GM12878 (cell line): Measurements from ENCODE around the gene BRSK2. TPM values are rescaled to one million over a fixed set of nuclear protein-coding genes. Genes with fewer than 3 reads are reported as not detected.

Source experiments
- ATAC-seq: fragments of 200-7000 bp; cut with Tn5 transposase; 3 replicates; pipeline ENCODE4 v1.9.1; 2020; ENCODE audit warnings: mild to moderate bottlenecking, moderate library complexity
- BruUV-seq: library from RNA; stranded (reverse); fragments of 400-500 nt; replicated peaks from 2 replicates; lab custom pipeline; 2021; lab: Mats Ljungman, UMichigan
- CTCF ChIA-PET: fragments of 300-600 bp; sonication (Branson Sonifier 250); formaldehyde crosslinking; extraction: SDS; loops from one replicate; lab custom pipeline; 2021; ENCODE audit warnings: inconsistent platforms; lab: Yijun Ruan, JAX
- POLR2A ChIA-PET: fragments of 350-600 bp; formaldehyde crosslinking; extraction: SDS; loops from one replicate; lab custom pipeline; 2021; ENCODE audit warnings: inconsistent platforms; lab: Charles Lee
- RAD21 ChIA-PET: fragments of 300-600 bp; sonication (Branson Sonifier 250); formaldehyde crosslinking; loops from one replicate; lab custom pipeline; 2023; ENCODE audit warnings: antibody characterized with exemption; ENCODE audit not compliant: unreplicated experiment; lab: Charles Lee
- SMC1A ChIA-PET: fragments of 300-600 bp; sonication (Branson Sonifier 250); formaldehyde crosslinking; loops from one replicate; lab custom pipeline; 2023; ENCODE audit not compliant: unreplicated experiment, uncharacterized antibody; lab: Charles Lee
- DNase-seq: peaks from one replicate; pipeline ENCODE4 v3.0.0-alpha.2; 2011; ENCODE audit warnings: low read depth, low spot score
- FAIRE-seq: peaks from 3 replicates; lab custom pipeline; 2011; peaks lifted over from hg19 to GRCh38; lab: Jason Lieb, UNC
- H2AFZ ChIP-seq: 2 replicates; pipeline ENCODE4 v1.6.0; 2011; ENCODE audit warnings: low read depth, low read length, control low read depth; ENCODE audit not compliant: control insufficient read depth
- H3K27ac ChIP-seq: 2 replicates; pipeline ENCODE4 v1.5.1; 2011; ENCODE audit warnings: control low read depth; ENCODE audit not compliant: control insufficient read depth, insufficient read depth
- H3K27me3 ChIP-seq, 2 experiments: replicated peaks in 1 of 2; 2 replicates each; pipeline versions ENCODE4 v1.6.0 to v1.6.1; 2011; ENCODE audit warnings: low read length in 1 of 2; ENCODE audit not compliant: control insufficient read depth in 2 of 2, insufficient read depth in 2 of 2
- H3K36me3 ChIP-seq, 2 experiments: 2 replicates each; pipeline ENCODE4 v1.5.1; 2011; ENCODE audit warnings: low read length in 1 of 2; ENCODE audit not compliant: control insufficient read depth in 2 of 2, insufficient read depth in 2 of 2
- H3K4me1 ChIP-seq: 2 replicates; pipeline ENCODE4 v1.6.1; 2011; ENCODE audit warnings: mild to moderate bottlenecking, low read length, moderate library complexity, mixed read lengths; ENCODE audit not compliant: control insufficient read depth, insufficient read depth
- H3K4me2 ChIP-seq: 2 replicates; pipeline ENCODE4 v1.6.0; 2011; ENCODE audit warnings: control low read depth; ENCODE audit not compliant: control insufficient read depth, insufficient read depth
- H3K4me3 ChIP-seq: fragments of 200-600 bp; sonication (generic); 2 replicates; pipeline ENCODE4 v1.5.1; 2016
- H3K79me2 ChIP-seq: 2 replicates; pipeline ENCODE4 v1.6.0; 2011; ENCODE audit warnings: low read length; ENCODE audit not compliant: control insufficient read depth, insufficient read depth
- H3K9ac ChIP-seq: 2 replicates; pipeline ENCODE4 v1.8.0; 2011; ENCODE audit warnings: low read length, control low read depth, mixed read lengths; ENCODE audit not compliant: control insufficient read depth, insufficient read depth
- H3K9me3 ChIP-seq: replicated peaks from 3 replicates; pipeline ENCODE4 v1.5.1; 2011; ENCODE audit warnings: mild to moderate bottlenecking, low read length; ENCODE audit not compliant: control insufficient read depth, insufficient read depth
- H4K20me1 ChIP-seq: 2 replicates; pipeline ENCODE4 v1.6.0; 2011; ENCODE audit not compliant: control insufficient read depth, insufficient read depth
- CHD4 ChIP-seq: fragments of 200-600 bp; sonication (generic); IDR thresholded peaks from 2 replicates; pipeline ENCODE4 v1.6.1; 2016; ENCODE audit warnings: mild to moderate bottlenecking
- GATAD2B ChIP-seq: fragments of 450-650 bp; conservative IDR thresholded peaks from 2 replicates; pipeline ENCODE4 v1.6.1; 2017; ENCODE audit warnings: low read depth, mild to moderate bottlenecking, moderate library complexity
- KAT2A ChIP-seq: conservative IDR thresholded peaks from 2 replicates; pipeline ENCODE4 v1.6.1; 2011; ENCODE audit warnings: low read depth, low read length; ENCODE audit not compliant: control insufficient read depth
- MXI1 ChIP-seq: fragments of 150-350 bp; IDR thresholded peaks from 2 replicates; pipeline ENCODE4 v1.6.1; 2011; ENCODE audit warnings: low read depth, mild to moderate bottlenecking, inconsistent platforms, low read length, improper control_type of control experiment
- PML ChIP-seq: IDR thresholded peaks from 2 replicates; pipeline ENCODE4 v1.6.1; 2012; ENCODE audit warnings: low read length, inconsistent platforms
- SMC3 ChIP-seq: IDR thresholded peaks from 2 replicates; pipeline ENCODE4 v1.6.1; 2011; ENCODE audit warnings: low read length, improper control_type of control experiment, borderline replicate concordance
- TBL1XR1 ChIP-seq: IDR thresholded peaks from 2 replicates; pipeline ENCODE4 v1.6.1; 2012; ENCODE audit warnings: low read depth, low read length, improper control_type of control experiment
- TCF12 ChIP-seq: IDR thresholded peaks from 2 replicates; pipeline ENCODE4 v1.6.1; 2011; ENCODE audit warnings: low read depth, mild to moderate bottlenecking, low read length
- TCF3 ChIP-seq: IDR thresholded peaks from 2 replicates; pipeline ENCODE4 v1.6.1; 2012; ENCODE audit warnings: low read depth, mild to moderate bottlenecking, low read length, borderline replicate concordance; ENCODE audit not compliant: insufficient read depth
- ZNF207 ChIP-seq: fragments of 450-650 bp; IDR thresholded peaks from 2 replicates; pipeline ENCODE4 v1.6.1; 2014; ENCODE audit warnings: antibody characterized with exemption, mild to moderate bottlenecking, borderline replicate concordance
- ZSCAN29 ChIP-seq: fragments of 450-650 bp; IDR thresholded peaks from 2 replicates; pipeline ENCODE4 v1.6.1; 2017; ENCODE audit warnings: mild to moderate bottlenecking, moderate library complexity
- WGBS: methylation state at CpG from one replicate; pipeline ENCODE4 v1.1.6; 2016; ENCODE audit warnings: low lambda C conversion rate; ENCODE audit not compliant: insufficient replicate concordance, insufficient coverage; ENCODE audit errors: missing lambda C conversion rate; 5-methylcytosine and 5-hydroxymethylcytosine counted together
- in situ Hi-C: fragments of 300-500 bp; cut with MboI; formaldehyde crosslinking; loops from 9 replicates; pipeline ENCODE4 v1.14.3; 2018; ENCODE audit warnings: mixed read lengths
- intact Hi-C: fragments of 100-400 bp; cut with micrococcal nuclease; formaldehyde crosslinking; loops from one replicate; pipeline ENCODE4 v1.14.2; 2022; ENCODE audit not compliant: unreplicated experiment
- polyA plus RNA-seq, 11 experiments: library from polyadenylated mRNA; depleted of rRNA in 4 of 11; unstranded in 6 of 11; stranded (reverse) in 5 of 11; fragments of >200 nt; fragmentation: Nextera tagmentation in 4 of 11; fragmentation: Illumina TruSeq in 1 of 11; extraction: Ambion mirVana in 4 of 11; extraction: Trizol in 1 of 11; gene quantifications; 1 replicate in 1 of 11; 2 replicates in 10 of 11; pipeline versions ENCODE4 v1.2.1 to v1.2.3, GENCODE V29; 2011 to 2016; ENCODE audit warnings: inconsistent platforms in 2 of 11, missing spikeins in 2 of 11, low read depth in 1 of 11
- total RNA-seq, 4 experiments: library from RNA; depleted of rRNA in 3 of 4; stranded (reverse); fragments of >200 nt in 3 of 4; fragmentation: Illumina TruSeq in 1 of 4; extraction: Trizol in 1 of 4; gene quantifications; 2 replicates each; pipeline versions ENCODE4 v1.2.1 to v1.2.3, GENCODE V29; 2013 to 2021
- TF ChIP-seq, protein P1 (sequence below), 3 experiments: IDR thresholded peaks in 2 of 3; conservative IDR thresholded peaks in 1 of 3; 2 replicates each; pipeline ENCODE4 v1.5.1; 2011; ENCODE audit warnings: low read depth in 3 of 3, low read length in 3 of 3, mild to moderate bottlenecking in 3 of 3, control low read depth in 2 of 3, moderate library complexity in 2 of 3, inconsistent platforms in 1 of 3, mixed read lengths in 1 of 3; ENCODE audit not compliant: control insufficient read depth in 2 of 3, insufficient read depth in 1 of 3; ENCODE audit errors: extremely low read depth in 1 of 3
- TF ChIP-seq, protein P2 (sequence below): IDR thresholded peaks from 2 replicates; pipeline ENCODE4 v1.6.1; 2011; ENCODE audit warnings: low read depth, low read length, improper control_type of control experiment, borderline replicate concordance
- TF ChIP-seq, protein P3 (sequence below): fragments of 450-650 bp; IDR thresholded peaks from 2 replicates; pipeline ENCODE4 v1.6.1; 2017; ENCODE audit warnings: mild to moderate bottlenecking, low read depth, inconsistent platforms; ENCODE audit not compliant: poor library complexity, severe bottlenecking
- TF ChIP-seq, protein P4 (sequence below): fragments of 450-650 bp; IDR thresholded peaks from 2 replicates; pipeline ENCODE4 v1.6.1; 2017; ENCODE audit warnings: borderline replicate concordance

The BRSK2 gene
- total and polyA plus RNA-seq, 10 of the 15 experiments (the other 5 are each of a cell fraction or from before 2014, with no cell fraction given): 0.13 TPM; not detected in 9

DNA sequence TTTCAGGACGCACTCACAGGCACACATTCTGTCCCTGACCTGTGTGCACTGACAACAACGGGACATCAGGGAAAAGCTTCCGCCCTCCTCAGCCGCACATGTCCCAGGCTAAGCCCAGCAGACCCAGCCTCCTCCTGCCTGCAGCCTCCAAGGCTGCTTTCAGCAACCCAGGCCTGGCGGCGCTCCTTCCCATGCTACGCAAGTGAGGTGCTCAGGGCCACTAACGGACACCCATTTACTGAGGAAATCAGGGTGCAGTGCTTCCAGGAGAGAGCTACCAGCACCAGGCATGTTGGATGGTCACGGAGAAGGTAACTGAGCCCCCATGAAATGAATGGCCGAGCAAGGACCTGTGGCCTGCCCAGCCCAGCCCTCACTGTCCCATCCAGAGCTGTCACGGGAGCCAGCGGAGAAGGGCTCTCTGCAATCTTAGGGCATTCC, 90.0 kb downstream of the BRSK2 start:
- DNase-seq: no peak
- H3K4me1 ChIP-seq: no peaks in the 10 kb centered on the region
- no peaks in the 10 kb centered on the region; the same call in 1 of the 2 replicates for H4K20me1 ChIP-seq
- ChIA-PET POLR2A (no interaction called here), RAD21 (no interaction called here), SMC1A (no interaction called here), CTCF (interaction anchor here (0.5 kb wide), 1 partner anchor 412 kb away, joined by 3 read pairs; the partner anchor contains the start of gene PRR33)
- no peaks in the 10 kb centered on the region for H3K9me3 ChIP-seq
- intact Hi-C loops: no loop called here
- TF ChIP-seq CHD4: no peak
- no peak for TF ChIP-seq MXI1
- no peak for TF ChIP-seq SMC3
- no peak for TF ChIP-seq TCF12
- TF ChIP-seq PML: no peak
- TF ChIP-seq, protein P1, sequence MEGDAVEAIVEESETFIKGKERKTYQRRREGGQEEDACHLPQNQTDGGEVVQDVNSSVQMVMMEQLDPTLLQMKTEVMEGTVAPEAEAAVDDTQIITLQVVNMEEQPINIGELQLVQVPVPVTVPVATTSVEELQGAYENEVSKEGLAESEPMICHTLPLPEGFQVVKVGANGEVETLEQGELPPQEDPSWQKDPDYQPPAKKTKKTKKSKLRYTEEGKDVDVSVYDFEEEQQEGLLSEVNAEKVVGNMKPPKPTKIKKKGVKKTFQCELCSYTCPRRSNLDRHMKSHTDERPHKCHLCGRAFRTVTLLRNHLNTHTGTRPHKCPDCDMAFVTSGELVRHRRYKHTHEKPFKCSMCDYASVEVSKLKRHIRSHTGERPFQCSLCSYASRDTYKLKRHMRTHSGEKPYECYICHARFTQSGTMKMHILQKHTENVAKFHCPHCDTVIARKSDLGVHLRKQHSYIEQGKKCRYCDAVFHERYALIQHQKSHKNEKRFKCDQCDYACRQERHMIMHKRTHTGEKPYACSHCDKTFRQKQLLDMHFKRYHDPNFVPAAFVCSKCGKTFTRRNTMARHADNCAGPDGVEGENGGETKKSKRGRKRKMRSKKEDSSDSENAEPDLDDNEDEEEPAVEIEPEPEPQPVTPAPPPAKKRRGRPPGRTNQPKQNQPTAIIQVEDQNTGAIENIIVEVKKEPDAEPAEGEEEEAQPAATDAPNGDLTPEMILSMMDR (IDR thresholded peaks at IDR 0.05 in 2 of 3, conservative IDR thresholded peaks at IDR 0.05 in 1 of 3; ENCODE audit: control insufficient read depth in 2 of 3, extremely low read depth in 1 of 3, insufficient read depth in 1 of 3, low read depth in 3 of 3, low read length in 3 of 3): no peak
- TF ChIP-seq, protein P2, sequence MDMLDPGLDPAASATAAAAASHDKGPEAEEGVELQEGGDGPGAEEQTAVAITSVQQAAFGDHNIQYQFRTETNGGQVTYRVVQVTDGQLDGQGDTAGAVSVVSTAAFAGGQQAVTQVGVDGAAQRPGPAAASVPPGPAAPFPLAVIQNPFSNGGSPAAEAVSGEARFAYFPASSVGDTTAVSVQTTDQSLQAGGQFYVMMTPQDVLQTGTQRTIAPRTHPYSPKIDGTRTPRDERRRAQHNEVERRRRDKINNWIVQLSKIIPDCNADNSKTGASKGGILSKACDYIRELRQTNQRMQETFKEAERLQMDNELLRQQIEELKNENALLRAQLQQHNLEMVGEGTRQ: no peak
- no peak for TF ChIP-seq ZSCAN29
- TF ChIP-seq KAT2A: no peak
- TF ChIP-seq TBL1XR1: no peak
- TF ChIP-seq, protein P3, sequence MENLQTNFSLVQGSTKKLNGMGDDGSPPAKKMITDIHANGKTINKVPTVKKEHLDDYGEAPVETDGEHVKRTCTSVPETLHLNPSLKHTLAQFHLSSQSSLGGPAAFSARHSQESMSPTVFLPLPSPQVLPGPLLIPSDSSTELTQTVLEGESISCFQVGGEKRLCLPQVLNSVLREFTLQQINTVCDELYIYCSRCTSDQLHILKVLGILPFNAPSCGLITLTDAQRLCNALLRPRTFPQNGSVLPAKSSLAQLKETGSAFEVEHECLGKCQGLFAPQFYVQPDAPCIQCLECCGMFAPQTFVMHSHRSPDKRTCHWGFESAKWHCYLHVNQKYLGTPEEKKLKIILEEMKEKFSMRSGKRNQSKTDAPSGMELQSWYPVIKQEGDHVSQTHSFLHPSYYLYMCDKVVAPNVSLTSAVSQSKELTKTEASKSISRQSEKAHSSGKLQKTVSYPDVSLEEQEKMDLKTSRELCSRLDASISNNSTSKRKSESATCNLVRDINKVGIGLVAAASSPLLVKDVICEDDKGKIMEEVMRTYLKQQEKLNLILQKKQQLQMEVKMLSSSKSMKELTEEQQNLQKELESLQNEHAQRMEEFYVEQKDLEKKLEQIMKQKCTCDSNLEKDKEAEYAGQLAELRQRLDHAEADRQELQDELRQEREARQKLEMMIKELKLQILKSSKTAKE: no peak
- TF ChIP-seq ZNF207: no peak
- no peak for TF ChIP-seq GATAD2B
- TF ChIP-seq TCF3: no peak
- TF ChIP-seq, protein P4, sequence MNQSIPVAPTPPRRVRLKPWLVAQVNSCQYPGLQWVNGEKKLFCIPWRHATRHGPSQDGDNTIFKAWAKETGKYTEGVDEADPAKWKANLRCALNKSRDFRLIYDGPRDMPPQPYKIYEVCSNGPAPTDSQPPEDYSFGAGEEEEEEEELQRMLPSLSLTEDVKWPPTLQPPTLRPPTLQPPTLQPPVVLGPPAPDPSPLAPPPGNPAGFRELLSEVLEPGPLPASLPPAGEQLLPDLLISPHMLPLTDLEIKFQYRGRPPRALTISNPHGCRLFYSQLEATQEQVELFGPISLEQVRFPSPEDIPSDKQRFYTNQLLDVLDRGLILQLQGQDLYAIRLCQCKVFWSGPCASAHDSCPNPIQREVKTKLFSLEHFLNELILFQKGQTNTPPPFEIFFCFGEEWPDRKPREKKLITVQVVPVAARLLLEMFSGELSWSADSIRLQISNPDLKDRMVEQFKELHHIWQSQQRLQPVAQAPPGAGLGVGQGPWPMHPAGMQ: no peak
- no peak for FAIRE-seq
- 93% methylated on average over 12 of the region's 12 CpGs for WGBS
- H3K4me3 ChIP-seq: no peak overlapping the region
- no TSS peak for BruUV-seq
- H3K4me2 ChIP-seq: no peak overlapping the region
- no peaks in the 10 kb centered on the region for H3K27me3 ChIP-seq
- no peak for ATAC-seq
- H3K27ac ChIP-seq: no peak overlapping the region
- no peak overlapping the region for H3K9ac ChIP-seq
- H3K79me2 ChIP-seq: no peaks in the 10 kb centered on the region
- peaks cover 0 to 13% of the 10 kb centered on the region in 2 experiments; a peak in 2 of 4 replicates for H3K36me3 ChIP-seq
- no peak overlapping the region for H2AFZ ChIP-seq
- in situ Hi-C loops: no loop called here
